PC-9 (cell line): ENCODE data around the gene DSCAML1. TPM values are rescaled to one million over a fixed set of nuclear protein-coding genes. Genes with fewer than 3 reads are reported as not detected.
A peak's percentile ranks its signal among the peaks of the same experiment; 100 is the strongest.

Experiments used
- BruUV-seq: library from RNA; stranded (reverse); fragments of 400-500 nt; replicated peaks from 2 replicates; lab custom pipeline; 2021; lab: Mats Ljungman, UMichigan
- CTCF ChIA-PET: fragments of 300-600 bp; sonication (Branson Sonifier 250); formaldehyde crosslinking; loops from one replicate; lab custom pipeline; 2022; ENCODE audit warnings: antibody characterized with exemption; lab: Charles Lee
- POLR2A ChIA-PET: fragments of 300-600 bp; sonication (Branson Sonifier 250); formaldehyde crosslinking; loops from one replicate; lab custom pipeline; 2022; ENCODE audit warnings: antibody characterized with exemption; ENCODE audit not compliant: unreplicated experiment; lab: Charles Lee
- DNase-seq, 2 experiments: peaks; one replicate each; pipeline versions ENCODE4 v3.0.0 to v3.0.0-alpha.2; 2015 to 2022; ENCODE audit warnings: mixed read lengths in 1 of 2
- H2AFZ ChIP-seq: fragments of 200-600 bp; sonication (generic); 2 replicates; pipeline ENCODE4 v1.8.1; 2017; ENCODE audit warnings: antibody characterized with exemption
- H3F3A ChIP-seq: fragments of 200-600 bp; sonication (generic); 2 replicates; pipeline ENCODE4 v1.8.1; 2017; ENCODE audit warnings: antibody characterized with exemption, mild to moderate bottlenecking, low read depth; ENCODE audit not compliant: insufficient read depth
- H3K27ac ChIP-seq: fragments of 200-600 bp; sonication (generic); 2 replicates; pipeline ENCODE4 v1.6.1; 2016; ENCODE audit warnings: mixed run types
- H3K27me3 ChIP-seq: fragments of 200-600 bp; sonication (generic); 2 replicates; pipeline ENCODE4 v1.6.1; 2016; ENCODE audit warnings: low read depth, mixed run types; ENCODE audit not compliant: insufficient read depth
- H3K36me3 ChIP-seq: fragments of 200-600 bp; sonication (generic); 2 replicates; pipeline ENCODE4 v1.6.1; 2016; ENCODE audit warnings: low read depth, mixed run types
- H3K4me1 ChIP-seq: fragments of 200-600 bp; sonication (generic); replicated peaks from 2 replicates; pipeline ENCODE4 v1.6.1; 2016; ENCODE audit warnings: mixed run types; ENCODE audit not compliant: insufficient read depth
- H3K4me2 ChIP-seq: fragments of 200-600 bp; sonication (generic); 2 replicates; pipeline ENCODE4 v1.6.1; 2017; ENCODE audit warnings: mixed run types
- H3K4me3 ChIP-seq: fragments of 200-600 bp; sonication (generic); 2 replicates; pipeline ENCODE4 v1.6.1; 2016; ENCODE audit warnings: mixed run types
- H3K79me2 ChIP-seq: fragments of 200-600 bp; sonication (generic); 2 replicates; pipeline ENCODE4 v1.6.1; 2017; ENCODE audit warnings: low read depth, mixed run types
- H3K9me2 ChIP-seq: fragments of 200-600 bp; sonication (generic); 2 replicates; pipeline ENCODE4 v1.8.1; 2017; ENCODE audit warnings: mild to moderate bottlenecking; ENCODE audit not compliant: insufficient read depth
- H3K9me3 ChIP-seq: fragments of 200-600 bp; sonication (generic); 2 replicates; pipeline ENCODE4 v1.8.1; 2016; ENCODE audit warnings: low read depth; ENCODE audit not compliant: insufficient read depth
- H4K20me1 ChIP-seq: fragments of 200-600 bp; sonication (generic); 2 replicates; pipeline ENCODE4 v1.8.1; 2017; ENCODE audit not compliant: insufficient read depth
- EZH2 ChIP-seq: fragments of 200-600 bp; sonication (generic); IDR thresholded peaks from 2 replicates; pipeline ENCODE4 v1.8.0; 2017; ENCODE audit warnings: antibody characterized with exemption, low read depth
- intact Hi-C: fragments of 100-400 bp; cut with micrococcal nuclease; formaldehyde crosslinking; loops from one replicate; pipeline ENCODE4 v1.10.0; 2022; ENCODE audit not compliant: unreplicated experiment
- total RNA-seq: library from RNA; stranded (reverse); gene quantifications from 2 replicates; pipeline ENCODE4 v1.2.3, GENCODE V29; 2021
- TF ChIP-seq, protein P1 (sequence below): fragments of 200-600 bp; sonication (generic); conservative IDR thresholded peaks from 2 replicates; pipeline ENCODE4 v1.6.1; 2017; ENCODE audit warnings: mixed run types, antibody characterized with exemption, mild to moderate bottlenecking, moderate library complexity

The DSCAML1 gene
- total RNA-seq, 1 experiment from 2014 or later, result not detected

DNA sequence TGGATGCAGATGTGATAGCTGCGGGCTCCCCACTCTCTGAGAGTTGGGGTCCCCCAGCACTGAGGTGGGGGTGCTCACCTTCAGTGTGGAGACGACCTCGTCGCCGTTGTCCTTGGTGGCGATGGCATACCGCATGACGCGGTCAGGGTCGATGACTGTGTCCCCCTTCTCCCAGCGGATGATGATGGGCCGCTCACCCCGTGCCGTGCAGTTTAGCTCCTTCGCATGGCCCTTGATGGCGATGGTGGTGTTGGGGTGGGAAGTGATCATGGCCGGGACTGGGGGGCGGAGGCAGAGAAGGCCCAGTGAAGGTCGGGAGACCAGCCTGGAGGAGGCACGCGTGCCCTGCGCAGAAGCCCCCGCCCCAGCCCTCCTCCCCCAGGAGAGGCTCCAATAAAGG, 315.1 kb downstream of the DSCAML1 start:
- no peaks in the 10 kb centered on the region for H3K4me1 ChIP-seq
- H3K27ac ChIP-seq, result no peak overlapping the region
- H2AFZ ChIP-seq, result no peak overlapping the region
- H3K9me2 ChIP-seq, result no peaks in the 10 kb centered on the region
- no peaks in the 10 kb centered on the region for H3F3A ChIP-seq
- no peaks in the 10 kb centered on the region for H3K9me3 ChIP-seq
- peaks cover 91% of the 10 kb centered on the region for H3K27me3 ChIP-seq
- H3K4me2 ChIP-seq, result no peak overlapping the region
- no peaks in the 10 kb centered on the region for H4K20me1 ChIP-seq
- no TSS peak for BruUV-seq
- ChIA-PET CTCF (no interaction called here), POLR2A (no interaction called here)
- no peak for TF ChIP-seq EZH2
- DNase-seq, result no peak
- no peaks in the 10 kb centered on the region for H3K79me2 ChIP-seq
- no peaks in the 10 kb centered on the region for H3K36me3 ChIP-seq
- intact Hi-C loops, result no loop called here
- no peak overlapping the region for H3K4me3 ChIP-seq

DNA sequence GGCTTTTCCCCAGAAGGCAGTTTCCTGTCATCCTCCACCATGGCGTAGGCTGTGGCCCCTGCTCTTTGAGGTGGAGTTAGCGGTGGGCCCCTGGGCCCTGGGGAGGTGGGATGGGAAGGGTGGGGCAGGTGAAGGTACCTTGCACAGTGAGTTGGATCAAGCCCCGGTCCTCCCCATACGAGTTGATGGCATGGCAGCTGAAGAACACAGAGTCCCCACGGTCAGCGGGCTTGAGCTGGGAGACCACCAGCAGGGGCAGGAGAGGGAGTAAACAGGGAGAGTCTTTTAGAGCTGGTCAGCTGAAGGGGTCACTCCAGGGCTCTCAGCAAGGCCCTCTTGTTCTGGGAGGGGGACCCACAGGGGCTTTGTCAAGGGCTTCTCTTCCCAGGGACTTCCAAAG, 316.0 kb downstream of the DSCAML1 start:
- intact Hi-C loops, result no loop called here
- no TSS peak for BruUV-seq
- no peaks in the 10 kb centered on the region for H3F3A ChIP-seq
- no peak overlapping the region for H3K4me3 ChIP-seq
- TF ChIP-seq EZH2, result no peak
- no peak overlapping the region for H2AFZ ChIP-seq
- H3K9me3 ChIP-seq, result no peaks in the 10 kb centered on the region
- ChIA-PET POLR2A (no interaction called here), CTCF (no interaction called here)
- no peaks in the 10 kb centered on the region for H3K9me2 ChIP-seq
- no peak for DNase-seq
- peaks cover 96% of the 10 kb centered on the region for H3K27me3 ChIP-seq
- H3K36me3 ChIP-seq, result no peaks in the 10 kb centered on the region
- H3K4me1 ChIP-seq, result no peaks in the 10 kb centered on the region
- no peaks in the 10 kb centered on the region for H4K20me1 ChIP-seq
- H3K4me2 ChIP-seq, result no peak overlapping the region
- H3K27ac ChIP-seq, result no peak overlapping the region
- no peaks in the 10 kb centered on the region for H3K79me2 ChIP-seq

DNA sequence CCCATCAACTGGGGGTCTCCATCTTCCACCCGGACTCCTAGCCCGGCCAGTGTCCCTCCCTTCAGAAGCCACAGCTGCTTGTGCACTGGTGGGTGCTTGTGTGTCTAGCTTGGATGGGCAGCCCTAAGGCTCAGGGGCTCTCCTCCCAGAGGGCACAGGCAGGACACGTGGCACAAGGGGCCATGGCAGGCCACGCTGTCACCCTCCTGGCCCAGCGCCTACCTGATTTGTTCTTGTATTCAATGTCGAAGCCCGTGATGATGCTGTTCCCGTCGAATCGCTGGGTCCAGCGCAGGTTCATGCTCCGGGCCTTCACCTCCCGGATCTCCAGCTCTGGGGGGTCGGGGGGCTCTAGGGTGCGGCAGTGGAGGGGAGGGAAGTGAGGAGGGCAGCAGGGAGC, 316.8 kb downstream of the DSCAML1 start:
- Histone ChIP-seq H4K20me1 (no peaks in the 10 kb centered on the region), H3K36me3 (no peaks in the 10 kb centered on the region), H3K4me2 (no peak overlapping the region), H3K27me3 (peaks cover 96% of the 10 kb centered on the region), H3K9me2 (no peaks in the 10 kb centered on the region), H3K27ac (no peak overlapping the region), H3K4me1 (no peaks in the 10 kb centered on the region), H3K4me3 (no peak overlapping the region), H3K9me3 (no peaks in the 10 kb centered on the region), H2AFZ (no peak overlapping the region), H3K79me2 (no peaks in the 10 kb centered on the region), H3F3A (no peaks in the 10 kb centered on the region)
- no TSS peak for BruUV-seq
- intact Hi-C loops, result no loop called here
- ChIA-PET CTCF (no interaction called here), POLR2A (no interaction called here)
- TF ChIP-seq EZH2, result no peak
- TF ChIP-seq, protein P1, sequence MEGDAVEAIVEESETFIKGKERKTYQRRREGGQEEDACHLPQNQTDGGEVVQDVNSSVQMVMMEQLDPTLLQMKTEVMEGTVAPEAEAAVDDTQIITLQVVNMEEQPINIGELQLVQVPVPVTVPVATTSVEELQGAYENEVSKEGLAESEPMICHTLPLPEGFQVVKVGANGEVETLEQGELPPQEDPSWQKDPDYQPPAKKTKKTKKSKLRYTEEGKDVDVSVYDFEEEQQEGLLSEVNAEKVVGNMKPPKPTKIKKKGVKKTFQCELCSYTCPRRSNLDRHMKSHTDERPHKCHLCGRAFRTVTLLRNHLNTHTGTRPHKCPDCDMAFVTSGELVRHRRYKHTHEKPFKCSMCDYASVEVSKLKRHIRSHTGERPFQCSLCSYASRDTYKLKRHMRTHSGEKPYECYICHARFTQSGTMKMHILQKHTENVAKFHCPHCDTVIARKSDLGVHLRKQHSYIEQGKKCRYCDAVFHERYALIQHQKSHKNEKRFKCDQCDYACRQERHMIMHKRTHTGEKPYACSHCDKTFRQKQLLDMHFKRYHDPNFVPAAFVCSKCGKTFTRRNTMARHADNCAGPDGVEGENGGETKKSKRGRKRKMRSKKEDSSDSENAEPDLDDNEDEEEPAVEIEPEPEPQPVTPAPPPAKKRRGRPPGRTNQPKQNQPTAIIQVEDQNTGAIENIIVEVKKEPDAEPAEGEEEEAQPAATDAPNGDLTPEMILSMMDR, result no peak
- DNase-seq, result no peak

GRCh38 chr11:117479372-117479771, 317.6 kb downstream of the DSCAML1 start:
- Histone ChIP-seq H3K9me2 (no peaks in the 10 kb centered on the region), H3K4me2 (no peak overlapping the region), H3K27me3 (peaks cover 96% of the 10 kb centered on the region), H3K79me2 (no peaks in the 10 kb centered on the region), H3K36me3 (no peaks in the 10 kb centered on the region), H3K9me3 (no peaks in the 10 kb centered on the region), H3K4me3 (no peak overlapping the region), H2AFZ (no peak overlapping the region), H3K4me1 (no peaks in the 10 kb centered on the region), H4K20me1 (no peaks in the 10 kb centered on the region), H3F3A (no peaks in the 10 kb centered on the region), H3K27ac (no peak overlapping the region)
- BruUV-seq, result no TSS peak
- ChIA-PET POLR2A (no interaction called here), CTCF (no interaction called here)
- no peak for TF ChIP-seq EZH2
- TF ChIP-seq, protein P1, result peak; percentile 40; the same call in 1 of the 2 replicates
- DNase-seq, result no peak
- intact Hi-C loops, result no loop called here
